GM18873 (cell line): ENCODE measurements around the gene MYOM1.

Experiments used
- ATAC-seq: cut with Tn5 transposase; IDR thresholded peaks from one replicate; pipeline ENCODE4 v1.9.1; 2021; ENCODE audit warnings: mild to moderate bottlenecking, moderate library complexity, moderate number of reproducible peaks; ENCODE audit not compliant: unreplicated experiment, low FRiP score

The MYOM1 gene

DNA sequence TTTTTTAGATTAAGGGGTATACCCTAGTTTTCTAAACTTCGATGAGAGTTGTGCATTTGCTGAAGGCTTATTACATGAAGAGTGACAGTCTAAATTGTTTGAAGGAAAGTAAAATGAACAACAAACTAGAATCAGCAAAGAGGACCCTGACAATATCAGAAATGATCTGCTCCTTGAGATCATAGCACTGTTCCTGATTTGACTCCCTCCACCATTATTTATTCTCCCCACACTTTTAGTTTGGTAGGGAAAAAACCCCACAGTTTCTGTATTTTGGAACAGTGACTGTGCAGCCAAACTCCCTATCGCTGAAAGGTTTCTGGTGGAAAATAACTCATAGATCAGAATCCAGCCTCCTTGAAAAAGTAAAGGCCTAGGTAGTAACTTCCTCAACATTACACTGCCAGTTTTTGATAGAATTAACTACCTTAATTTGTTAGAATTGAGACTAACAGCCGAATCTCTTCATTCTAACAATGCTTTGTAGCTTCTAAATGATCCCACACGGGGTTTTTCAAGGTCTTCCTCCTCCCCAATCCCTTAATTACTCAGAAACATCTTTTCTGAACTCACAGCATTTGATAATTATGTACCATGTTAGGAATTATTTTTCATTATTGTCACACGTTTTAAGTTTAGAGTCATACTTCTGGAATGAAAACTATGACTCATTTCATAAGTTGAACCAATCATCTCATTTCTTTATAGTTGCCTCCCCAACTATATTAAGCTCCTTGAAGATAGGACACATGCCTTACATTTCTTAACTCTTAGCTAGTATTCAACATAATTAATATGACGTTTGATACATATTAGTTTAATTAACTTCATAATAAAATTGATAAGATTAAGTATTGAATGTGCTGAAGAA is 30.7 kb upstream of the MYOM1 start:
- ATAC-seq: no peak

DNA sequence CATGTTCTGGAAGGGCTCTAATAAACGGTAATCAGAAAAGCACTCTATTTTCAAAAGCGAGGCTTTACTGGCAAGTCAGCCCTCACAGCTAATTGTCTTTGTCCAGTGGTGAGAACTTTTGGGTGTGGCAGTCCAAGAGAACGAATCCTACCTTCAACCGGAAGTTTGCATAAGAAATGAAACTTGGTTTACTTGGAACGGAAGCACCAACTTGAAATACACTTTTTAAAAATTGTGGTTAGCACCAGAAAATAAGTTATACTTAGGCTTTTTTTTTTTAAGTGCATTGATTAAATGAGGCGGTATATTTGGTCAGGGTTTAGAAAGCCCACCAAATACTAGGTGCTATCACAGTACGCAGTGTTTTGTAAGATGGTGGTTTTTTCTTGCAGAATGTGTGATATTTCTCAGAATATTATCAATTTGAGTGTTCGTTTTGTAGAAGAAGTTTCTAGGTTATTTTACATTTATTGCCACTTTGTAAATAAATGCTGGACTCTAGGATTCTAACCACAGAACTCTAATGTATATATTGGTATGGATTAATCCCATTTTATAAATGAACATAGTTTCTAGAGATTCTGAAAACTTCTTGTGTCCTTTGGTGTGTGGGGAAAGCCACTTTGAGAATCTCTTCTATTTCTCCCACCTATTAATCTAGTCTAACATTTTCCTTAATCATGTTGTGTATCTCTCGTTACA is 29.0 kb upstream of the MYOM1 start:
- ATAC-seq: no peak

DNA sequence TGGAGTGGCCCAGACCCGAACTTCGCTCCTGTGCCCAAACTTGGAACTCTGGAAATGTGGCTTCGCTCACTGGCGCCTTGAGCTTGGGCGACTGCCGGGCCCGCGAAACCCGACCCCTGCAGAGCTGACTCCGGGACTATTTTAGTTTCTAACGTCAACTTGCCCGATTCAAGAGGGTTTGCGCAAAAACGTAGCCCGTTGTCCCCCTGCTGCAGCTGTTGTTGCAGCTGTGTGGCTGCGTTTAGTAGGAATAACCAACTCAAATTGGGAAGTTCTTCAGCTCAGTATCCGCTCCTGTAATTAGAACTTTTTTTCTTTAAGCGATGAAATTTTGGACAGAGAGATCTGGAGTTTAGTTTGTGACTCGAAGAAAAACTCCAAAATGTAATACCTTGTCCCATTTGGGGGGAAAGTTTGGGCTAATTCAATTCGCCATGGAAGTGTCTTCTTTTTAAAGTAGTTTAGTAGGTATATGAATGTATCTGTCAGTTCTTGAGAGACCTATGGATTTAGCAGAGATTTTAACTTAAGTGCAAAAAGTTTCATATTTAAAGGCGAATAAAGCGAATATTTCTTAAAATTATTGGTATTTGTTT is 28.4 kb upstream of the MYOM1 start:
- no peak for ATAC-seq

DNA sequence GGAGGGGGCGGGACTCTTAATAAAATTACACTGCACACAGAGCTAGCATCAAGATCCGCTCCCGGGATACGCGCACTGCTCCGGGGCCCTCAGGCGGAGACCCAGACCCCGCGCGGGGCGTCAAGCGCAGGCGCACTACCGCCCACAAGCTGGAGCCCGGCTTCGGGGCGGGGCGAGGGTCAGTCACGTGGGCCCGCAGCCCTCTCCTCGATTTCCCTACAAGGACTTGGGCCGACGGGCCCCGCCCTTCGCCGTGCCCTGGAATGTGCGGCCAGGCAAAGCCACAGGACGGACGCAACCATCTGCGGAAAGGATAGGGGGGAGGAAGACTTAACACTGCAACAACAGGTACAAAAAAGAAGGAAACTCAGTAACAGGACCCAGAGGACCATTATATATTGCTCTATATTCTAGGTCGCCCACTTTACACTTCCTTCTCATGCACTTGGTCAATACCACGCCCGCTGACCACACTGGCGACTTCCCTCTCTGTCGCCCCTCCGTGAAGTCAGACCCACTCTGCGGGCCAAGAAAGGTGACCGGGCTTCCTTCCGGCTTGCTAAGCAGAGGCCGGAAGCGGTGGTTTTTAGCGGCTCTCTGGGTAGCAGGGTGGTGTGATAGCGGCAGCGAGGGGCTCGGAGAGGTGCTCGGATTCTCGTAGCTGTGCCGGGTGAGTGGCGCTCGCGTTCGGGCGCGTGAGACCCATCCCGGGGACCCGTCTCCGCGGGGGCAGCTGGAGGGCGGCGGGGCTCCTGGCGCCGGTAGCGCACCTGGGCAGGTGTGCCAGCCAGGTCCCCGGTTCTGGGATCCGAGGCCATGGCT is 27.7 kb upstream of the MYOM1 start, which contains the start of gene MYL12A:
MYL12A (plus strand) TSS at position 562 of the 822 bp plus-strand sequence. CDS start 5,447 bp downstream, outside the sequence.
- peak; percentile 77 for ATAC-seq

- no peak for ATAC-seq
Observed at GRCh38 chr18:3246635-3247239, 27.0 kb upstream of the MYOM1 start.

GRCh38 chr18:3245853-3246634 is 26.3 kb upstream of the MYOM1 start:
- peak; percentile 38 for ATAC-seq

DNA sequence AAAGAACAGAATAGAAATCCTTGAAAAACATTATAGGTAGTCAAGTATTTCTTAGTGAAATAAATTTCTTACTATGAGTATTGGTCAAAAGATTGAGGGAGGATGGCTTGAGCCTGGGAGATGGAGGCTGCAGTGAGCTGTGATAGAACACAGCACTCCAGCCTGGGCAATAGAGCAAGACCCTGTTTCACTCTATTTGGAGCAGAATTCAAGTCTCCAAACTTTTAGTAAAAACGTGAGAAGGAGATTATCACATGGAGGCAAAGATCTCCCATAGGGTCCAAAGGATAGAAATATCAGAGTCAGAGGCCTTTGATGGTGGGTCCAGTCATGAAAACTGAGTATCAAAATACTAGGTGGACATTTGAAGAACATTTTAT is 25.4 kb upstream of the MYOM1 start:
- ATAC-seq: no peak

- ATAC-seq: no peak
Observed at GRCh38 chr18:3238742-3239141, 19.0 kb upstream of the MYOM1 start.

DNA sequence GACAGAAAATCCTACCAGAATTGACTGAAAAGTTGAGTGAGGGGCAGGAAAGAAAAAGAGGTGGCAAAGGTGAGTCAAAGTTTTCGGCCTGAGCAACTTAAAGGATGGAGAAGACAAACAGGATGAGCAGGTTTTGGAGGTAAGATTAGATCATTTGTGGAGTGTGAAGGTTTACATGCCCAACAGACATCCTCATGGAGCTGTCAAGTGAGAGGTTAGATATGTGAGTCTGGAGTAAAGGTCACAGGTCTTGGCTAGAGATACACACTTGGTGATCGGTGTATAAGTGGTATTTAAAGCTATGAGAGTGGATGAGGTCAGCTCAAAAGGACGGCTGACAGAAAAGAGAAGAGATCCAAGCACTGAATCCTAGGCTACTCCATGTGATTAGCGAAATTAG is 16.7 kb upstream of the MYOM1 start:
- no peak for ATAC-seq

DNA sequence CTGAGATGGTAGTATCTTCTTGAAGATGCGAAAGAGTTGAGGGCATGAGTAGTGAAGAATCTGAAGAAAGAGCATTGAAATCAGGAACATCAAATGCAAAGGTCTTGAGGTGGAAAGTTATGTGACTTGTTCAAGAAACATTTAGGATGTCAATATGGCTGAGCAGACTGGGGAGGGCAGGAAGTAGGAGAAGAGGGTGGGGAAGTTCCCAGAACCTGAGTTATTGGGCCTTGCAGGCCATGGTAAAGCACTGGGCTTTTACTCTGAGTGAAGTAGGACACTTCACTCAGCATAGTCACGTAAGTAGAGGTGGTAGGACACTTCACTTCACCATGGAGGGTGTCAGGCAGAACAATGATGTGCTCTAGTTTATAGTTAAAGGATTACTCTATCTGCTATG is 16.1 kb upstream of the MYOM1 start:
- no peak for ATAC-seq

DNA sequence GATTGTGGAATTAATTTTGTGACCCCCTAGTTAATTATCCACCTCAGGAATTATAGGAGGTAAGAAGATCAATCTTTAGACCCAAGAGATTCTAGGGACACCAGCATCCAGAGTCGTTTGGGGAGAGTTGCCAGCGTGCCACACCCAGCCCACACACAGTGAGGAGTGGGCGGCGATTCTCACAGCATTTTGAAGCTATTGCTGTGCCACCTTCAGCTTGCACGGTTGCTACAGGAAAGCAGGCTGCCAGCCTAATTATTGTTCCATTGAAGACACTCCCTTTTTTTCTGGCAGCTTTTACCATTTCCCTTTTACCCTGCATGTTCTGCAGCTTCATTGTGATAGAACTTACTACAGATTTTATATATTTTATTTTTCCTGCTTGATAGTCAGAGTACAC is 14.7 kb upstream of the MYOM1 start:
- ATAC-seq: no peak

GRCh38 chr18:3233433-3234168 is 13.8 kb upstream of the MYOM1 start:
- no peak for ATAC-seq

GRCh38 chr18:3233004-3233403 is 13.2 kb upstream of the MYOM1 start:
- ATAC-seq: no peak

GRCh38 chr18:3230401-3231334 is 10.9 kb upstream of the MYOM1 start:
- no peak for ATAC-seq

GRCh38 chr18:3226048-3226447 is 6.3 kb upstream of the MYOM1 start:
- ATAC-seq: no peak

DNA sequence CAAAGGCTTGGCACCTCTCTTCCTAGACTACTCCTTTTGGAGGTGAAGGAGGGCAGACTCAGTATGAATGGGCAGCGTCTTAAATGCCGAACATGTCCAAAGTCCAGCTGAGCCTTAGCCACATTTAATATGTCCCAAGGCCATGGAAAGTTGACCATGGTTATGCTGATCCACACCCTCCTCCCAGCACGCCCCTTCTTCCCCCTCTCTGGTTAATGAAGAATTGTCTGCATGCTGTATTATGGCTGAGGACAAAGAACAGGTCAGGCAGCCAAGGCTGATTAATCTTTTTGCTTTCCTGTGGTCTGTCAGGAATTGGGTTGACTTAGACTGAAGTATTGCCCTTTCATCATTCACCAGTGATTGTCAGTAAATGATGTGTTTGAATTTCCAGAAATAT is 5.8 kb upstream of the MYOM1 start:
- no peak for ATAC-seq

GRCh38 chr18:3224223-3224622 is 4.5 kb upstream of the MYOM1 start:
- ATAC-seq: no peak

- no peak for ATAC-seq
Observed at GRCh38 chr18:3223356-3223755, 3.6 kb upstream of the MYOM1 start.
